NCI-H2196 (cell line): ENCODE measurements around the gene SSC5D.
A peak's percentile ranks its signal among the peaks of the same experiment; 100 is the strongest.

ENCODE experiments used
- DNase-seq: peaks from one replicate; lab custom pipeline; 2025; ENCODE audit not compliant: unreplicated experiment; lab: John Stamatoyannopoulos, UW

Gene SSC5D

DNA sequence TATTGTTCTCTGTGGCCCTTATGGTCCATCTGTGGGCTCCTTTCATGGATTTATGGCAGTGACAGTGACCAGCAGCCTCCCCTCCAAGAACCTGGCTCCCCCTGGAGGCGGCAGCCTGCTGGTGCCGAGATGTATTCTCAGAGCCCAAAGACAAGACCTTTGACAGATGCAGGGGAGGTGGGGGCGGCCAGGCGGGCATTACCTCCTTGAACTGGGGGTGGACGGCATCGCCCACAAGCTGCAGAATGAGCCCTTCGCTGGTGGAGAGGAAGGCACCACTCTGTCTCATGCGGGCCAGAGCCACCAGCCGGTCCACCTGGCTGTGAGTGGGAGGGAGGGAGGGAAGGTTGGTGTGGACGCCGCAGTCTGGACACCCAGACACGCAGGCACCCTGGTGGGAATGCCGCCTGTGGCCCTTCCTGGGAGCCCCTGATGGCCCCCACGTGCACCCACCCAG lies 33.4 kb upstream of the SSC5D start:
- peak; percentile 67 for DNase-seq

GRCh38 chr19:55455576-55456235 lies 32.5 kb upstream of the SSC5D start:
- no peak for DNase-seq

GRCh38 chr19:55456347-55456746 lies 31.9 kb upstream of the SSC5D start:
- no peak for DNase-seq

DNA sequence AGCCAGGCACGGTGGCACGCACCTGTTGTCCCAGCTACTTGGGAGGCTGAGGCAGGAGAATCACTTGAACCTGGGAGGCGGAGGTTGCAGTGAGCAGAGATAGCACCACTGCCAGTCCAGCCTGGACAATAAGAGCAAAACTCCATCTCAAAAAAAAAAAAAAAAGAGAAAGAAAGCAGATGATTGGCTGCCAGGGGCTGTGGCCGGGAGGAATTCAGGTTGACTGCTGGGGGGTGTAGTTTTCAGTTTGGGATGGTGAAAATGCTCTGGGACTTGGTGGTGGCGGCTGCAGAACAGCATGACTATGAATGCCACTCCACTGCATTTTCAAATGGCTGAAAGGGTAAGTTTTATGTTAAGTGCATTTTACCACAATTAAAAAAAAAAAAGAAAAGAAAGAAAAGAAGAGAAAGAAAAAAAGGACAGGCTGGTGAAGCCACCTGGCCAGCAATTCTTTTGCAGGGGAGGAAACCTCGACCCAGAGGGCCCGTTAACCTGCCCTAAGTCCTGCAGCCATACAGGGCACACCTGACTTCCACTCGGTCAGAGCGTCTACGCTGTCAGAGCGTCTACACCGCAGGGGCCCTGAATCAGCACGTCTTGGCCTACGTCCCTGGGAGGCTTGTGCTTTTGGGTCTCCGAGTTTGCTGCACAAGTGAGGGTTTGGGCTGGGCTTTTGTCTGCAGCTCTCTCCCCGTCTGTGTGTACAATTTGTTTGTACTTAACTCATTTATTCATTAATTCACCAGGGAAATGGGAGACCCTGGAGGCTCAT lies 30.4 kb upstream of the SSC5D start:
- DNase-seq: no peak

GRCh38 chr19:55459551-55459949 lies 28.7 kb upstream of the SSC5D start:
- no peak for DNase-seq

- no peak for DNase-seq
Observed at GRCh38 chr19:55459950-55460657, 28.1 kb upstream of the SSC5D start.

- peak; percentile 63 for DNase-seq
Observed at GRCh38 chr19:55460670-55461258, 27.5 kb upstream of the SSC5D start.

GRCh38 chr19:55461259-55461973 lies 26.8 kb upstream of the SSC5D start, which contains the start of gene ISOC2:
Gene ISOC2, minus strand, starts transcription at chr19:55461642. Its CDS starts 5,156 bp downstream, at chr19:55456486.
- DNase-seq: peak; percentile 99

DNA sequence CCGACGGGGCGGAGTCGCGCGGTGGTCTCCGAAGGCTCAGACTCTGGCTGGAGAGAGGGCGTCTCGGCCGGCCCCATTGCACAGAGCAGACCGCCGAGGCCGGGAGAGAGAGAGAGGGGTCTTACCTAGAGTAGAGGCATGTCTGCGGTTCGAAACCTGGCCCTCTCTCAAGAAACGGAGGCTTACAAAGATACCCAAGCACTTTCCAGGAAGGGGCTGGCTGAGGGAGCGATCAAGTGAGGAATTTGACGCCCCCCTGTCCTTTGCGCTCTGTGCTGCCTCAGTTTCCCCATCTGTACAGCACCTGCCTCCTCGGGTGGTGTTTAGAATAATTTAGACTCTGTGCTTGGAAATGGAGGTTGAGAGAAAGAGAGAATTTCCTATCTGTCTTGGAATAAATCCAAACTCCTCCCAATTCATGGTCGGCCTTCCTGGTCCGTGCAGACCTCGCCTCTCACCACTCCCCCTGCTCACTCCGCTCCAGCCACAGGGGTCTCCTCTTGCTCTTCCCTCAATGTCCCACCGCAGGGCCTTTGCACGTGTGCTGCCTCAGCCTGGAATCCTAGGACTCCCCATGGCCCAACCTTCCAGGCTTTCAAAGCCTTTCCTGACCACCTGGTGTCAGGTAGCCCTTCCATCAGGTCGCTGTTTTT lies 26.1 kb upstream of the SSC5D start:
- peak; percentile 55 for DNase-seq

GRCh38 chr19:55462722-55463121 lies 25.5 kb upstream of the SSC5D start:
- DNase-seq: no peak

- no peak for DNase-seq
Observed at GRCh38 chr19:55463583-55464031, 24.6 kb upstream of the SSC5D start.

DNA sequence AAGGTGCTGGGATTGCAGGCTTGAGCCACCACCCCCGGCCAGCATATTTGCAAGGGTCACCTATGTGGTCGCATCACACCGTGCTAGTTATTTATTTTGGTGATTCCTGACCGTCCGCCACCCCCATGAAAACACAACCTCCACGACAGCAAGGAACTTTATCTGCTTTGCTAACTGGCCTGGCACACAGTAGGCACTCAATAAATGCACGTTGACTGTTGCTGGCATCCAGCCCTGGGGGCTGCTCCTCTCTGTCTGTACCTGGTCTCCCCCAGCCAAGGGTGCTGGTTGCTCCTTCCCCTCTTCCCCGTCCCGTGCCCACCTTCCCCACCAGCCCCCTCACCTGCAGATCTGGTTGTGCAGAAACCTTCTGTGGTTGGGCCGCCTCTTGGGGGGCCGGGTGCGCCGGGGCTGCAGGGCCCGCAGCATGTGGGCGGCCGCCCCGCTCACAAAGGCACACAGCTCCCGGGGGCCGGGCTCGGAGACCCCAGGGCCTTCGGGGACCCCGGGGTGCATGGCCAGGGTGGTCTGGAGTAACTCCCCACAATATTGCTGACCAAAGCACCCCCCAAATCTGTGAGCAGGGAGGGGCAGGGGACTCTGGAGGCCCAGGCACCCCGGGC lies 24.1 kb upstream of the SSC5D start:
- DNase-seq: no peak

DNA sequence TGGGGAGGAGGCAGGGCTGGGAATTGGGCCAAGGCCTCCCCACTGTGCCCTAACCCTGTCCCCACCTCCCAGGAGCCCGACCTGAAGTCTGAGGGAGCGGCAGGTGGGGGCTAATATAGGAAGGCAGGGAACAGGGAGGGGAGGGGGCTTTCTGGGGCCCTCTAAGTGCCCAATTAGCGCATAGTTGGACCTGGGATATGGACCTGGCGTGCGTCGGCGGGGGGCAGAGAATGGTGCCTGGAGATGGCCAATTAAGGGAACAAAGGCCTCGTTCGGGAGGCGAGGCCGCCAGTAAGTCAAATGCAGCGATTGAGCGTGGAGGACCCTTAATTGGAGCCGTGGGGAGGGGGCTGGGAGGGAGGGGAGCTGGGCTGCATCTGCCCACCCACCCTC lies 23.6 kb upstream of the SSC5D start, which contains the start of gene C19orf85:
Gene C19orf85, minus strand, starts transcription at position 90 of the 393 bp plus-strand sequence. CDS start 197 bp downstream, outside the sequence.
- DNase-seq: no peak

- DNase-seq: no peak
Observed at GRCh38 chr19:55465460-55466240, 22.6 kb upstream of the SSC5D start.

GRCh38 chr19:55466241-55466614 lies 22.0 kb upstream of the SSC5D start:
- DNase-seq: no peak

DNA sequence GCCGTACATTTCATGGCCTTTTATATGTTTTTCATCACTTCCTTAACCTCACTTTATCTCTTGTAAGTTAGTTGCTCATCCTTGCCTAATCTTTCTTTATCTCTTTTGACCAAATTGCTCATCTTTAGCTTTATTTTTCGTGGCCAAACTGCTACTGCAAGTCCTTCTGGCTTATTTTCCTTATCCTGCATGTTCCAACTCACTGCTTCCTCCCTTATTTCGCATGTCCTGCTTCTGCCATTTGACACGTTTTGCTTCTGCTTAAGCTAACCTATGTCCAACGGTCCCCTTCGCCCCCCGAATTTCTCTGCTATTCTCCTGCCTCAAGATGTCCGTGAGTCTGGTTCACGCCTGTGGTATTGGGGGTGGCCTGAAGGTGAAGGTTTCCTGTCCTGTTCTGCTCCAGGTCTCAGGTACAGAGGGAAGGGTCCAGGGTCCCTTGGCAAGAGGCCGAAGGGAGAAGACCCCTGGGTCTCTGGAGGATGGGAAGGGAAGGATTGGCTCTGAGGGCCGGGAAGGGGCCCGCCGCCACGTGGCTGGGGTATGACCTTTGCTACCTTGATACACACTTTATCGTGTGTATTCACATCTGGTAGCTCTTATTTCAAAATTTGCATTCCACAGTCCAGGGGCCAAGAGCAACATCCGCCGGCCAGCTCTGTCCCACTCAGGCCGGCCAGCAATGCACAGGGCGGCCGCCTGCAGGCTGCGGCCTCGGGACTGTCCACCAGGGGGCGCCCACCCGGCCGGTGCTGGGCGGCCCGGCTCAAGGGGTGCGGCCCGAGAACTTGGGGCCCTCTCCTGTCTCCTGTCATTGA lies 20.8 kb upstream of the SSC5D start:
- peak; percentile 49 for DNase-seq

DNA sequence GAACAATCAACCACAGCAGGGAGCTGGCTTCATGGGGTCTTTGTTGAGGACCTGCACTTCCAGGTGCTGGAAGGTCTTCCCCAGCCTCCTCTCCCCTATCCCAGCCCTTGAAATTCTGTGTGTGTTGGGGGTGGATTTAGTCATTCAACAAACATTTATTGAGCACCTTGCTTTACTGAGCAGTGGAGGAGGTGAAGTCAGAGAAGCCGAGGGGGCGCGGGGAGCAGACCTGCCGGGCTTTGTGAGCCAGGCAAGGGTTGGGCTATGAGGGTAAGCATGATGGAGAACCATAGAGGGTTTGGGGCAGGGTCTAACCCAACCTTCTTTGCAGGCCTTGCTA lies 20.2 kb upstream of the SSC5D start:
- no peak for DNase-seq

DNA sequence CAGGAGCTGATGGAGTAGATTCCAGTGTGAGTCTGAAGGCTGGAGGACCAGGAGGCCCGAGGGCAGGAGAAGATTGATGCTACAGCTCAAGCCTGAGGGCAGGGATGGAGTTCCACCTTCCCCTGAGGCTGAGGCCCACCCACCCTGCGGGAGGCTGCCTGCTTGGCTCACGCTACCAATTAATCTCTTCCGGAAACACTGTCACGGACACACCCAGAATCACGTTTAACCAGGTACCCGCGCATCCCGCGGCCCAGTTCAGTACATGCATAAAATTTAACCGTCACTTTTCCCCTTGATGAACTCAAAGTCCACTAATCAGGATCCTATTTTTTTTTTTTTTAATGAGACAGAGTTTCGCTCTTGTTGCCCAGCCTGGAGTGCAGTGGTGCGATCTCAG lies 17.0 kb upstream of the SSC5D start:
- DNase-seq: no peak
